SK-N-MC (cell line): Measurements from ENCODE around the gene TDRD12.

Experiments
- EZH2 ChIP-seq: fragments of 200-600 bp; sonication (generic); IDR thresholded peaks from one replicate; pipeline ENCODE4 v1.6.1; 2017; ENCODE audit warnings: antibody characterized with exemption
- FOXP2 ChIP-seq: optimal IDR thresholded peaks from 2 replicates; pipeline ENCODE3; 2011; ENCODE audit warnings: mild to moderate bottlenecking, moderate library complexity; ENCODE audit not compliant: insufficient read depth; ENCODE audit errors: extremely low read length, control extremely low read depth
- POLR2AphosphoS5 ChIP-seq: IDR thresholded peaks from 2 replicates; pipeline ENCODE4 v1.6.1; 2012; ENCODE audit warnings: mild to moderate bottlenecking, low read depth, low read length, borderline replicate concordance

DNA sequence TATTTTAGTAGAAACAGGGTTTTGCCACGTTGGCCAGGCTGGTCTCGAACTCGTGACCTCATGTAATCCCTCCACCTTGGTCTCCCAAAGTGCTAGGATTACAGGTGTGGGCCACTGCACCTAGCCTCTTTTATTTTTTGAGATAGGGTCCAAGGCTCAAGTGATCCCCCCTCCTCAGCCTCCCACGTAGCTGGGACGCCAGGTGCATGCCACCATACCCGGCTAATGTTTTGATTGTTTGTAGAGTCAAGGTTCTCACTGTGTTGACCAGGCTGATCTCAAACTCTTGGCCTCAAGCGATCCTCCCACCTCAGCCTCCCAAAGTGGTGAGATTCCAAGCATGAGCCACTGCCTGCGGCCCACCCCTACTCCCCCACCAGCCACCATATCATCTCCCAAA, 143.7 kb downstream of the TDRD12 start:
- TF ChIP-seq POLR2AphosphoS5 (no peak), EZH2 (no peak), FOXP2 (no peak)
